OCI-LY1 (cell line): ENCODE results near the gene NRP1.

Experiments
- H2AFZ ChIP-seq: fragments of 200-600 bp; sonication (generic), shearing (Covaris generic); 2 replicates; pipeline ENCODE4 v1.6.0; 2014; ENCODE audit warnings: antibody characterized with exemption, mild to moderate bottlenecking, low read length
- H3F3A ChIP-seq: fragments of 200-600 bp; sonication (generic), shearing (Covaris generic); 2 replicates; pipeline ENCODE4 v1.6.0; 2014; ENCODE audit warnings: mild to moderate bottlenecking, antibody characterized with exemption, low read length, moderate library complexity; ENCODE audit not compliant: insufficient read depth
- H3K27ac ChIP-seq: fragments of 200-600 bp; sonication (generic); 2 replicates; pipeline ENCODE4 v1.5.1; 2014; ENCODE audit warnings: low read length, mixed run types, mild to moderate bottlenecking, low read depth; ENCODE audit not compliant: poor library complexity, severe bottlenecking
- H3K27me3 ChIP-seq: fragments of 200-600 bp; sonication (generic); 2 replicates; pipeline ENCODE4 v1.6.0; 2014; ENCODE audit warnings: antibody characterized with exemption, mild to moderate bottlenecking, low read length, moderate library complexity; ENCODE audit not compliant: insufficient read depth
- H3K36me3 ChIP-seq: fragments of 200-600 bp; sonication (generic); 2 replicates; pipeline ENCODE4 v1.6.1; 2014; ENCODE audit warnings: mild to moderate bottlenecking, antibody characterized with exemption, low read length, moderate library complexity, mixed read lengths; ENCODE audit not compliant: insufficient read depth
- H3K4me1 ChIP-seq: fragments of 200-600 bp; sonication (generic); 2 replicates; pipeline ENCODE4 v1.5.1; 2014; ENCODE audit warnings: mild to moderate bottlenecking, low read length, moderate library complexity; ENCODE audit not compliant: insufficient read depth, severe bottlenecking
- H3K4me2 ChIP-seq: fragments of 200-600 bp; sonication (generic), shearing (Covaris generic); 2 replicates; pipeline ENCODE4 v1.6.1; 2014; ENCODE audit warnings: low read length
- H3K4me3 ChIP-seq: fragments of 200-600 bp; sonication (generic); 2 replicates; pipeline ENCODE4 v1.5.1; 2014; ENCODE audit warnings: low read length, low read depth, mild to moderate bottlenecking, mixed read lengths; ENCODE audit not compliant: poor library complexity, severe bottlenecking
- H3K79me2 ChIP-seq: fragments of 200-600 bp; shearing (Covaris generic); 2 replicates; pipeline ENCODE4 v1.6.1; 2016; ENCODE audit warnings: mixed run types, low read length, mixed read lengths; ENCODE audit not compliant: insufficient read depth
- H3K9ac ChIP-seq: fragments of 200-600 bp; sonication (generic), shearing (Covaris generic); 2 replicates; pipeline ENCODE4 v1.6.1; 2014; ENCODE audit warnings: mild to moderate bottlenecking, low read length, mixed read lengths
- H3K9me2 ChIP-seq: fragments of 200-600 bp; sonication (generic), shearing (Covaris generic); 2 replicates; pipeline ENCODE4 v1.6.1; 2014; ENCODE audit warnings: low read depth, mild to moderate bottlenecking, low read length, mixed read lengths
- H3K9me3 ChIP-seq: fragments of 200-600 bp; shearing (Covaris generic); 2 replicates; pipeline ENCODE4 v1.6.1; 2014; ENCODE audit warnings: low read length, mixed read lengths
- H4K20me1 ChIP-seq: fragments of 200-600 bp; sonication (generic), shearing (Covaris generic); 2 replicates; pipeline ENCODE4 v1.6.0; 2016; ENCODE audit warnings: mild to moderate bottlenecking, low read length; ENCODE audit not compliant: insufficient read depth
- EZH2 ChIP-seq: fragments of 200-600 bp; sonication (generic), shearing (Covaris generic); IDR thresholded peaks from 2 replicates; pipeline ENCODE4 v1.8.0; 2017; ENCODE audit warnings: borderline replicate concordance, mixed run types, mild to moderate bottlenecking, antibody characterized with exemption, low read length, moderate library complexity, mixed read lengths
- TF ChIP-seq, protein P1 (sequence below): fragments of 200-600 bp; sonication (generic), shearing (Covaris generic); IDR thresholded peaks from 2 replicates; pipeline ENCODE4 v1.5.1; 2017; ENCODE audit warnings: mild to moderate bottlenecking, antibody characterized with exemption, low read length, moderate library complexity, mixed read lengths

Gene NRP1

DNA sequence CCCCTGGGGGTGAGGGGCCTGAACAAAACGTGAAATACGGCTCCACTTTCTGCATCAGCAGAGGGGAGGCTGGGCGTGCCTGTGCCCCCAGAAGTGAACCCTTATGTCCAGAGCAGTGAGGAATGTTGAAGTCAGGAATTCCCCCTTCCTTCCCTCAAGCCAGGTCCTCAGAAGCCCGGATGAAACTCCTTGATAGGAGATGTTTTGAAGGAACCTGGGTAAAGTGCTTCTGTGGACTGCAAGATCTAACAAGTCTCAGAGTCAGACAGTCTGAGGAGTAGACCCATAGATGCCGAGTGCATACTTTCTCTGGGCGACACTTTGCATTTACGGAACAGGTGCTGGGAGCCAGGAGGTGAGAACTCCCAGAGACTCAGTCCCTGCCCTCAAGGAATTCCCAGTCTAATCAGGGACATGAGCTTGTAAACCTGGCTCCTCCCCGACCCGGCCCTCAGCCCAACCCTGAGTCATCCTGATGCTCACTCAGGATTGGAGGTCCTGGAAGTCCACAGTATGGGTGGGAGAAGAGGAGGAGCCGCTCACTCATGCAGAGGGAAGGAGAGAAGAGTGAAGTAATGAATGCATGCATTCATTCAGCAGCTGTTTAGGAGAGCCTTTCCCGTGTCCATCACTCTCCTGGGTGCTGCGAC lies 197.0 kb downstream of the NRP1 start:
- Histone ChIP-seq H3K36me3 (no peaks in the 10 kb centered on the region), H2AFZ (no peak overlapping the region), H3K4me1 (no peaks in the 10 kb centered on the region), H3F3A (no peaks in the 10 kb centered on the region), H3K27me3 (no peaks in the 10 kb centered on the region), H3K27ac (no peak overlapping the region), H3K4me2 (no peak overlapping the region), H3K9ac (no peak overlapping the region), H3K79me2 (no peaks in the 10 kb centered on the region), H3K4me3 (no peak overlapping the region), H4K20me1 (no peaks in the 10 kb centered on the region), H3K9me3 (no peaks in the 10 kb centered on the region), H3K9me2 (no peaks in the 10 kb centered on the region)
- no peak for TF ChIP-seq EZH2
- TF ChIP-seq, protein P1, sequence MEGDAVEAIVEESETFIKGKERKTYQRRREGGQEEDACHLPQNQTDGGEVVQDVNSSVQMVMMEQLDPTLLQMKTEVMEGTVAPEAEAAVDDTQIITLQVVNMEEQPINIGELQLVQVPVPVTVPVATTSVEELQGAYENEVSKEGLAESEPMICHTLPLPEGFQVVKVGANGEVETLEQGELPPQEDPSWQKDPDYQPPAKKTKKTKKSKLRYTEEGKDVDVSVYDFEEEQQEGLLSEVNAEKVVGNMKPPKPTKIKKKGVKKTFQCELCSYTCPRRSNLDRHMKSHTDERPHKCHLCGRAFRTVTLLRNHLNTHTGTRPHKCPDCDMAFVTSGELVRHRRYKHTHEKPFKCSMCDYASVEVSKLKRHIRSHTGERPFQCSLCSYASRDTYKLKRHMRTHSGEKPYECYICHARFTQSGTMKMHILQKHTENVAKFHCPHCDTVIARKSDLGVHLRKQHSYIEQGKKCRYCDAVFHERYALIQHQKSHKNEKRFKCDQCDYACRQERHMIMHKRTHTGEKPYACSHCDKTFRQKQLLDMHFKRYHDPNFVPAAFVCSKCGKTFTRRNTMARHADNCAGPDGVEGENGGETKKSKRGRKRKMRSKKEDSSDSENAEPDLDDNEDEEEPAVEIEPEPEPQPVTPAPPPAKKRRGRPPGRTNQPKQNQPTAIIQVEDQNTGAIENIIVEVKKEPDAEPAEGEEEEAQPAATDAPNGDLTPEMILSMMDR, result no peak

DNA sequence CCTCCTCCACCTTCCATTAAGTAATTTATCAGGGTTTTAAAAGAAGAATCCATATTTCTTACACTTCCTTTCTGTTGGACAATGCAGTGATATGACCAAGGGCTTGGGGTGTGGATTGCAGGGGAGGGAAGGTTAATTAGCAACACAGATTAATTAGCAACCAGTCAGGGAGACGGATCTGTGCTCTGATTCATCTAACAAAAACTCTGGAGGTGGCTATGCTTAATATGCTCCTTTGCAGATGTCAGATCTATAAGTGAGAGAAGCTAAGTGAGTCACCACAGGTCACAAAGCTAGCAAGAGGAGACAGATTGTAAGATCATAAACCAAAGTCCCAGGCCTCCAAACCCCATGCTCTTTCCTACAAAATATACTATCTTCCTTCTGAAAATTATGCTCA lies 197.7 kb downstream of the NRP1 start:
- Histone ChIP-seq H3K4me2 (no peak overlapping the region), H3K4me1 (no peaks in the 10 kb centered on the region), H3K79me2 (no peaks in the 10 kb centered on the region), H3K9ac (no peak overlapping the region), H3K4me3 (no peak overlapping the region), H3K36me3 (no peaks in the 10 kb centered on the region), H3F3A (no peaks in the 10 kb centered on the region), H3K27me3 (no peaks in the 10 kb centered on the region), H2AFZ (no peak overlapping the region), H3K27ac (no peak overlapping the region), H4K20me1 (no peaks in the 10 kb centered on the region), H3K9me2 (no peaks in the 10 kb centered on the region), H3K9me3 (no peaks in the 10 kb centered on the region)
- TF ChIP-seq, protein P1, result no peak
- TF ChIP-seq EZH2, result no peak

DNA sequence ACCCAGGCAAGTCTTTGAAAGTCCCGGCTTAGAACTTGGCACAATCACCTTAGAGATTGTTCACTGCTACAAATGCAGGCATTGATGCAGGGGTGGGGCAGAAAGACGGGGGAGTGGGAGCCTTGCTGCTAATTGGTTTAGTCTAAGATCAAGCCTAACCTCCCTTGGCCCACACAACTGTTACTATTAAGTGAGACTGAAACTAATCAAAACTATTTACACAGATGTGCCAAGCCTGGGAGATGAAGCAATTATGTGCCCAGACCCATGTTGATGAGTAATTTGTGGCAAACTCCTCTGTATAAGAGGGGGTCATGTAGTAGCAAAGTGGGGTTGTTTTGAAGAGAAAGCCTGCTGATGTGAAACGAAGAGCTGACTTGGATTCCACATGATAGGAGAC lies 198.2 kb downstream of the NRP1 start:
- no peaks in the 10 kb centered on the region for H3K36me3 ChIP-seq
- no peaks in the 10 kb centered on the region for H3K27me3 ChIP-seq
- no peak overlapping the region for H3K27ac ChIP-seq
- H3F3A ChIP-seq, result no peaks in the 10 kb centered on the region
- H3K9ac ChIP-seq, result no peak overlapping the region
- no peak overlapping the region for H3K4me2 ChIP-seq
- no peak for TF ChIP-seq EZH2
- TF ChIP-seq, protein P1, result no peak
- no peaks in the 10 kb centered on the region for H3K9me2 ChIP-seq
- no peaks in the 10 kb centered on the region for H3K79me2 ChIP-seq
- no peaks in the 10 kb centered on the region for H3K9me3 ChIP-seq
- no peak overlapping the region for H3K4me3 ChIP-seq
- H2AFZ ChIP-seq, result no peak overlapping the region
- no peaks in the 10 kb centered on the region for H3K4me1 ChIP-seq
- no peaks in the 10 kb centered on the region for H4K20me1 ChIP-seq
